K562 (cell line): ENCODE measurements around the gene EGFL7. TPM values are rescaled to one million over a fixed set of nuclear protein-coding genes. Genes with fewer than 3 reads are reported as not detected.
A peak's percentile ranks its signal among the peaks of the same experiment; 100 is the strongest.

Experiments used
- ATF7 ChIP-seq: fragments of 450-650 bp; IDR thresholded peaks from 2 replicates; pipeline ENCODE4 v1.7.1; 2014; ENCODE audit warnings: mild to moderate bottlenecking, moderate library complexity
- ETV5 ChIP-seq: sonication (generic); formaldehyde crosslinking; IDR thresholded peaks from 2 replicates; pipeline ENCODE4 v1.4.0; 2020; ENCODE audit warnings: low read depth, mild to moderate bottlenecking, missing genetic modification reagents
- FOXA1 ChIP-seq: fragments of 450-650 bp; IDR thresholded peaks from 2 replicates; pipeline ENCODE4 v1.6.1; 2016; ENCODE audit warnings: mild to moderate bottlenecking, borderline replicate concordance
- FOXJ2 ChIP-seq: fragments of 200-800 bp; sonication (Bioruptor generic); IDR thresholded peaks from 2 replicates; pipeline ENCODE4 v1.6.1; 2016; ENCODE audit warnings: missing genetic modification characterization, missing compliant biosample characterization
- HDAC3 ChIP-seq: fragments of 450-650 bp; IDR thresholded peaks from 2 replicates; pipeline ENCODE4 v1.6.1; 2018; ENCODE audit warnings: borderline replicate concordance, mild to moderate bottlenecking, moderate library complexity; ENCODE audit not compliant: partially characterized antibody
- IRF1 ChIP-seq: sonication (generic); formaldehyde crosslinking; IDR thresholded peaks from 2 replicates; pipeline ENCODE4 v1.8.0; 2022; ENCODE audit warnings: missing genetic modification reagents, mild to moderate bottlenecking, borderline replicate concordance
- KAT2B ChIP-seq: IDR thresholded peaks from one replicate; pipeline ENCODE4 v1.6.1; 2012; ENCODE audit warnings: low read depth, mild to moderate bottlenecking, control low read depth, inconsistent platforms, low read length, moderate library complexity
- MTA3 ChIP-seq: fragments of 450-650 bp; formaldehyde crosslinking; IDR thresholded peaks from 2 replicates; pipeline ENCODE4 v1.6.1; 2017; ENCODE audit warnings: mild to moderate bottlenecking, borderline replicate concordance
- PATZ1 ChIP-seq: fragments of 250-450 bp; sonication (Bioruptor Pico); IDR thresholded peaks from 2 replicates; pipeline ENCODE4 v1.5.0; 2020; ENCODE audit warnings: mild to moderate bottlenecking, borderline replicate concordance
- RBM15 ChIP-seq: fragments of 200-400 bp; formaldehyde crosslinking; IDR thresholded peaks from 2 replicates; pipeline ENCODE4 v1.6.1; 2018; ENCODE audit warnings: mild to moderate bottlenecking, low read length, moderate library complexity; ENCODE audit not compliant: insufficient read depth
- RBM39 ChIP-seq: fragments of 200-400 bp; formaldehyde crosslinking; optimal IDR thresholded peaks from 2 replicates; pipeline ENCODE3; 2018; ENCODE audit warnings: low read depth, low read length
- RHOXF2B ChIP-seq: fragments of 250-450 bp; sonication (Bioruptor Pico); conservative IDR thresholded peaks from 2 replicates; pipeline ENCODE4 v1.5.1; 2021
- SMARCA5 ChIP-seq: fragments of 450-650 bp; IDR thresholded peaks from 2 replicates; pipeline ENCODE4 v1.6.1; 2016
- ZNF589 ChIP-seq: fragments of 200-800 bp; sonication (Bioruptor generic); IDR thresholded peaks from 2 replicates; pipeline ENCODE4 v1.6.1; 2016; ENCODE audit warnings: low read depth, missing genetic modification characterization, missing compliant biosample characterization
- polyA plus RNA-seq, 8 experiments: library from polyadenylated mRNA; depleted of rRNA in 4 of 8; stranded (reverse) in 5 of 8; unstranded in 3 of 8; fragments of >200 nt; fragmentation: Nextera tagmentation in 2 of 8; fragmentation: Illumina TruSeq in 1 of 8; extraction: Ambion mirVana in 2 of 8; extraction: Trizol in 1 of 8; gene quantifications; 2 replicates each; pipeline versions ENCODE4 v1.2.1 to v1.2.3, GENCODE V29; 2011 to 2014; ENCODE audit warnings: inconsistent platforms in 1 of 8, missing spikeins in 1 of 8
- total RNA-seq, 7 experiments: library from RNA; depleted of rRNA in 6 of 7; stranded (reverse); fragments of >200 nt in 6 of 7; fragmentation: Illumina TruSeq in 2 of 7; extraction: Trizol in 2 of 7; gene quantifications; 2 replicates each; pipeline versions ENCODE4 v1.2.1 to v1.2.3, GENCODE V29; 2011 to 2021; ENCODE audit warnings: low replicate concordance in 1 of 7
- TF ChIP-seq, protein P1 (sequence below): sonication (generic); formaldehyde crosslinking; IDR thresholded peaks from 2 replicates; pipeline ENCODE4 v1.8.1; 2023; ENCODE audit warnings: mild to moderate bottlenecking, missing genetic modification reagents
- TF ChIP-seq, protein P2 (sequence below): fragments of 250-450 bp; sonication (Bioruptor Pico); IDR thresholded peaks from 2 replicates; pipeline ENCODE4 v1.8.0; 2022; ENCODE audit warnings: moderate library complexity, mild to moderate bottlenecking, inconsistent platforms
- TF ChIP-seq, protein P3 (sequence below), 2 experiments: IDR thresholded peaks; 2 replicates each; pipeline ENCODE4 v1.6.1; 2012; ENCODE audit warnings: improper control_type of control experiment in 2 of 2, low read depth in 2 of 2, low read length in 2 of 2, borderline replicate concordance in 1 of 2

Gene EGFL7
- total and polyA plus RNA-seq, 9 of the 15 experiments (the other 6 are each of a cell fraction or from before 2014, with no cell fraction given) = 1.5 to 286 (median 55.5) TPM

- TF ChIP-seq, protein P1, sequence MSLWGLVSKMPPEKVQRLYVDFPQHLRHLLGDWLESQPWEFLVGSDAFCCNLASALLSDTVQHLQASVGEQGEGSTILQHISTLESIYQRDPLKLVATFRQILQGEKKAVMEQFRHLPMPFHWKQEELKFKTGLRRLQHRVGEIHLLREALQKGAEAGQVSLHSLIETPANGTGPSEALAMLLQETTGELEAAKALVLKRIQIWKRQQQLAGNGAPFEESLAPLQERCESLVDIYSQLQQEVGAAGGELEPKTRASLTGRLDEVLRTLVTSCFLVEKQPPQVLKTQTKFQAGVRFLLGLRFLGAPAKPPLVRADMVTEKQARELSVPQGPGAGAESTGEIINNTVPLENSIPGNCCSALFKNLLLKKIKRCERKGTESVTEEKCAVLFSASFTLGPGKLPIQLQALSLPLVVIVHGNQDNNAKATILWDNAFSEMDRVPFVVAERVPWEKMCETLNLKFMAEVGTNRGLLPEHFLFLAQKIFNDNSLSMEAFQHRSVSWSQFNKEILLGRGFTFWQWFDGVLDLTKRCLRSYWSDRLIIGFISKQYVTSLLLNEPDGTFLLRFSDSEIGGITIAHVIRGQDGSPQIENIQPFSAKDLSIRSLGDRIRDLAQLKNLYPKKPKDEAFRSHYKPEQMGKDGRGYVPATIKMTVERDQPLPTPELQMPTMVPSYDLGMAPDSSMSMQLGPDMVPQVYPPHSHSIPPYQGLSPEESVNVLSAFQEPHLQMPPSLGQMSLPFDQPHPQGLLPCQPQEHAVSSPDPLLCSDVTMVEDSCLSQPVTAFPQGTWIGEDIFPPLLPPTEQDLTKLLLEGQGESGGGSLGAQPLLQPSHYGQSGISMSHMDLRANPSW (CRISPR knock-in tag) = no peak
- TF ChIP-seq FOXJ2 (tag) (no peak), ATF7 (peak; percentile 49; the same call in 1 of the 2 replicates), IRF1 (CRISPR knock-in tag) (no peak), FOXA1 (no peak), RBM39 (no peak), ZNF589 (0 out of 2 replicates have a peak, but pooled peaks have one; percentile 76), KAT2B (no peak), HDAC3 (no peak), RHOXF2B (CRISPR knock-in tag) (no peak), PATZ1 (CRISPR knock-in tag) (no peak), RBM15 (no peak), ETV5 (peak; percentile 54; the same call in 1 of the 2 replicates), SMARCA5 (peak; percentile 48; the same call in 1 of the 2 replicates), MTA3 (peak; percentile 63; the same call in 1 of the 2 replicates)
- TF ChIP-seq, protein P2, sequence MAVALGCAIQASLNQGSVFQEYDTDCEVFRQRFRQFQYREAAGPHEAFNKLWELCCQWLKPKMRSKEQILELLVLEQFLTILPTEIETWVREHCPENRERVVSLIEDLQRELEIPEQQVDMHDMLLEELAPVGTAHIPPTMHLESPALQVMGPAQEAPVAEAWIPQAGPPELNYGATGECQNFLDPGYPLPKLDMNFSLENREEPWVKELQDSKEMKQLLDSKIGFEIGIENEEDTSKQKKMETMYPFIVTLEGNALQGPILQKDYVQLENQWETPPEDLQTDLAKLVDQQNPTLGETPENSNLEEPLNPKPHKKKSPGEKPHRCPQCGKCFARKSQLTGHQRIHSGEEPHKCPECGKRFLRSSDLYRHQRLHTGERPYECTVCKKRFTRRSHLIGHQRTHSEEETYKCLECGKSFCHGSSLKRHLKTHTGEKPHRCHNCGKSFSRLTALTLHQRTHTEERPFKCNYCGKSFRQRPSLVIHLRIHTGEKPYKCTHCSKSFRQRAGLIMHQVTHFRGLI = peak; percentile 29; the same call in 1 of the 2 replicates
- TF ChIP-seq, protein P3, sequence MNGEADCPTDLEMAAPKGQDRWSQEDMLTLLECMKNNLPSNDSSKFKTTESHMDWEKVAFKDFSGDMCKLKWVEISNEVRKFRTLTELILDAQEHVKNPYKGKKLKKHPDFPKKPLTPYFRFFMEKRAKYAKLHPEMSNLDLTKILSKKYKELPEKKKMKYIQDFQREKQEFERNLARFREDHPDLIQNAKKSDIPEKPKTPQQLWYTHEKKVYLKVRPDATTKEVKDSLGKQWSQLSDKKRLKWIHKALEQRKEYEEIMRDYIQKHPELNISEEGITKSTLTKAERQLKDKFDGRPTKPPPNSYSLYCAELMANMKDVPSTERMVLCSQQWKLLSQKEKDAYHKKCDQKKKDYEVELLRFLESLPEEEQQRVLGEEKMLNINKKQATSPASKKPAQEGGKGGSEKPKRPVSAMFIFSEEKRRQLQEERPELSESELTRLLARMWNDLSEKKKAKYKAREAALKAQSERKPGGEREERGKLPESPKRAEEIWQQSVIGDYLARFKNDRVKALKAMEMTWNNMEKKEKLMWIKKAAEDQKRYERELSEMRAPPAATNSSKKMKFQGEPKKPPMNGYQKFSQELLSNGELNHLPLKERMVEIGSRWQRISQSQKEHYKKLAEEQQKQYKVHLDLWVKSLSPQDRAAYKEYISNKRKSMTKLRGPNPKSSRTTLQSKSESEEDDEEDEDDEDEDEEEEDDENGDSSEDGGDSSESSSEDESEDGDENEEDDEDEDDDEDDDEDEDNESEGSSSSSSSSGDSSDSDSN (IDR thresholded peaks at IDR 0.05; ENCODE audit: borderline replicate concordance in 1 of 2, low read depth in 2 of 2, low read length in 2 of 2) = 0 out of 4 replicates have a peak, but pooled peaks of 1 of the 2 experiments have one; percentile 12
These were observed 17.9 kb upstream of the EGFL7 start (continued) for GRCh38 chr9:136644593-136645351.
